HL-60 (cell line): ENCODE results near the gene SPTBN1.

ENCODE experiments used
- DNase-seq, 2 experiments: peaks; one replicate each; pipeline ENCODE4 v3.0.0-alpha.2; 2010 to 2020; ENCODE audit warnings: low read depth in 1 of 2, low spot score in 1 of 2
- H3K27ac ChIP-seq: fragments of 250-450 bp; sonication (Bioruptor Pico); replicated peaks from 2 replicates; pipeline ENCODE4 v1.5.1; 2020; ENCODE audit warnings: mild to moderate bottlenecking, moderate library complexity
- H3K27me3 ChIP-seq: fragments of 250-450 bp; sonication (Bioruptor Pico); 2 replicates; pipeline ENCODE4 v1.5.1; 2021; ENCODE audit warnings: mild to moderate bottlenecking, moderate library complexity; ENCODE audit not compliant: insufficient read depth, poor library complexity, severe bottlenecking
- H3K4me3 ChIP-seq: replicated peaks from 2 replicates; pipeline ENCODE4 v1.5.1; 2011; ENCODE audit warnings: mild to moderate bottlenecking, control low read depth, low read length; ENCODE audit not compliant: insufficient read depth
- CTCF ChIP-seq: IDR thresholded peaks from one replicate; pipeline ENCODE4 v1.5.1; 2011; ENCODE audit warnings: low read length, control low read depth, inconsistent platforms; ENCODE audit not compliant: insufficient read depth
- GABPA ChIP-seq: IDR thresholded peaks from 2 replicates; pipeline ENCODE4 v1.6.1; 2012; ENCODE audit warnings: low read depth
- POLR2AphosphoS5 ChIP-seq: IDR thresholded peaks from 2 replicates; pipeline ENCODE4 v1.6.1; 2012; ENCODE audit warnings: low read depth
- REST ChIP-seq: IDR thresholded peaks from 2 replicates; pipeline ENCODE4 v1.6.1; 2012; ENCODE audit warnings: low read depth; ENCODE audit not compliant: insufficient replicate concordance
- SPI1 ChIP-seq: IDR thresholded peaks from 2 replicates; pipeline ENCODE4 v1.6.1; 2012; ENCODE audit warnings: low read depth, mild to moderate bottlenecking, borderline replicate concordance

Gene SPTBN1

GRCh38 chr2:54603796-54604195 is 147.7 kb downstream of the SPTBN1 start:
- no peak overlapping the region for H3K27ac ChIP-seq

GRCh38 chr2:54604871-54605270 is 148.7 kb downstream of the SPTBN1 start:
- TF ChIP-seq GABPA = no peak
- Histone ChIP-seq H3K27ac (no peak overlapping the region), H3K27me3 (no peaks in the 10 kb centered on the region), H3K4me3 (no peak overlapping the region)
- no peak for DNase-seq

More at GRCh38 chr2:54603796-54604195, 147.7 kb downstream of the SPTBN1 start:
- H3K4me3 ChIP-seq = no peak overlapping the region
- no peak for TF ChIP-seq REST
- TF ChIP-seq CTCF = no peak
- no peaks in the 10 kb centered on the region for H3K27me3 ChIP-seq
- DNase-seq = no peak

GRCh38 chr2:54605836-54606235 is 149.7 kb downstream of the SPTBN1 start:
- no peak for DNase-seq
- Histone ChIP-seq H3K4me3 (no peak overlapping the region), H3K27ac (no peak overlapping the region), H3K27me3 (no peaks in the 10 kb centered on the region)
- TF ChIP-seq REST = no peak
- TF ChIP-seq SPI1 = no peak
- TF ChIP-seq POLR2AphosphoS5 = no peak
- TF ChIP-seq CTCF = no peak
- no peak for TF ChIP-seq GABPA

GRCh38 chr2:54606393-54606958 is 150.3 kb downstream of the SPTBN1 start:
- no peak for DNase-seq
- TF ChIP-seq GABPA (no peak), SPI1 (no peak), POLR2AphosphoS5 (no peak), CTCF (no peak), REST (no peak)
- no peak overlapping the region for H3K27ac ChIP-seq
- H3K27me3 ChIP-seq = no peaks in the 10 kb centered on the region
- no peak overlapping the region for H3K4me3 ChIP-seq
